AG09319 (cell line): ENCODE data around the gene METRN.

ENCODE experiments used
- DNase-seq: peaks from one replicate; pipeline ENCODE4 v3.0.0-alpha.2; 2010; ENCODE audit warnings: low read depth; ENCODE audit errors: extremely low read depth
- TF ChIP-seq, protein P1 (sequence below): IDR thresholded peaks from 2 replicates; pipeline ENCODE4 v1.5.1; 2011; ENCODE audit warnings: low read depth, mild to moderate bottlenecking, inconsistent platforms, low read length, moderate library complexity

METRN gene

DNA sequence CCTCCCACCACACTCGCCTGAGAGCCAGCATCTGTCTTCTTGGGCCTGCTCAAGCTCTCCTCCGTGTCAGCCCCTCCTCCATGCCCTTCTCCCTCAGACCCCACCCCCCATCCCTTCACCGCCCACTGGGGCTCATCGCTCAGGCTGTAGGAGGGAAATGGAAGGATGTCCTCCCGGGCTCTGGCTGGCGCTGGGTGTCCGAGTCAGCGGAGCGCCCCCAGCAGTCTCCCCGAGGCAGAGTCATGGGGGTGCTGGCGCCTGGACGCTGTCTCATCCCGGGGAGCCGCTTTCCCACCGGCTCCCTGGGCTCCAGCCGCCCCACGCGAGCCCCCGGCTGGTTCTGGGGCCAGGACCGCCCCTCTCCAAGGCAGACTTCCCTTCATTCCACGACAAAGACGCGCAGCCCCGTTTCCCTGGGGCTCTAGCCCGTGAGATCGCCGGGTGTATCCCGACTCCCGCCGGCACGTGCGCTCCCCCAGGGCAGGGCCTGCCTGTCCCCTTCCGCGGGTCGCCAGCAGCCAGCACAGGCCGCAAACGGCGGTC lies 5.6 kb downstream of the METRN start:
- TF ChIP-seq, protein P1, sequence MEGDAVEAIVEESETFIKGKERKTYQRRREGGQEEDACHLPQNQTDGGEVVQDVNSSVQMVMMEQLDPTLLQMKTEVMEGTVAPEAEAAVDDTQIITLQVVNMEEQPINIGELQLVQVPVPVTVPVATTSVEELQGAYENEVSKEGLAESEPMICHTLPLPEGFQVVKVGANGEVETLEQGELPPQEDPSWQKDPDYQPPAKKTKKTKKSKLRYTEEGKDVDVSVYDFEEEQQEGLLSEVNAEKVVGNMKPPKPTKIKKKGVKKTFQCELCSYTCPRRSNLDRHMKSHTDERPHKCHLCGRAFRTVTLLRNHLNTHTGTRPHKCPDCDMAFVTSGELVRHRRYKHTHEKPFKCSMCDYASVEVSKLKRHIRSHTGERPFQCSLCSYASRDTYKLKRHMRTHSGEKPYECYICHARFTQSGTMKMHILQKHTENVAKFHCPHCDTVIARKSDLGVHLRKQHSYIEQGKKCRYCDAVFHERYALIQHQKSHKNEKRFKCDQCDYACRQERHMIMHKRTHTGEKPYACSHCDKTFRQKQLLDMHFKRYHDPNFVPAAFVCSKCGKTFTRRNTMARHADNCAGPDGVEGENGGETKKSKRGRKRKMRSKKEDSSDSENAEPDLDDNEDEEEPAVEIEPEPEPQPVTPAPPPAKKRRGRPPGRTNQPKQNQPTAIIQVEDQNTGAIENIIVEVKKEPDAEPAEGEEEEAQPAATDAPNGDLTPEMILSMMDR, result peak; percentile 21
- DNase-seq, result no peak

DNA sequence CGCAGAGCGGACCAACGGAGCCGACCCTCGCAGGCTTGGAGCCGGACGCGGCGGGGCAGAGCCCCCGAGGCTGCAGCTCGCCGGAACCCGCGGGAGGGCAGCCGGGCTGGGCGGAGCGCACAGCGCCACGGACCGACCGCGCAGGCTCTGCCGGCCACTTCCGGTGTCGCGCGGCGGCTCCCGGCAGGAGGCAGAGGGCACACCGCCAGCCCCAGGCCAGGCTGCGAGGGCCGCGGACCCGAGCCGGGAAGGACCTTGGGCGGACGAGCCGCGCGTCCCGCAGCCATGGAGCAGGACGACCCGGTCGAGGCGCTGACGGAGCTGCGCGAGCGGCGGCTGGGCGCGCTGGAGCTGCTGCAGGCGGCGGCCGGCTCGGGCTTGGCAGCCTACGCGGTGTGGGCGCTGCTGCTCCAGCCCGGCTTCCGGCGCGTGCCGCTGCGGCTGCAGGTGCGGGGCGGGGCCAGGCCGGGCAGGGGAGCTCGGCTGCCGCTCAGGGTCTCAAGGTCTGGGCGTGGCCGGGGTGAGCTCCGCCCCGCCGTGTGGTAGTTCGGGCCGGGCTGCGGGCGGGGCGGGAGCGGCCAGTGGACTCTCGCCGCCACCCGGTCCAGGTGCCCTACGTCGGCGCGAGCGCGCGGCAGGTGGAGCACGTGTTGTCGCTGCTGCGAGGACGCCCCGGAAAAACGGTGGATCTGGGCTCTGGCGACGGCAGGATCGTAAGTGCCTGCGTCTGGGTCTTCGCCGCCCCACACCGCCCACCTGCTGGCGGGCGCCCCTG lies 6.3 kb downstream of the METRN start, which contains the start of gene ANTKMT:
Gene ANTKMT (plus strand): TSS at position 157 of the 775 bp plus-strand sequence. CDS start 129 bp downstream, at position 286.
- TF ChIP-seq, protein P1, result no peak
- DNase-seq, result no peak

DNA sequence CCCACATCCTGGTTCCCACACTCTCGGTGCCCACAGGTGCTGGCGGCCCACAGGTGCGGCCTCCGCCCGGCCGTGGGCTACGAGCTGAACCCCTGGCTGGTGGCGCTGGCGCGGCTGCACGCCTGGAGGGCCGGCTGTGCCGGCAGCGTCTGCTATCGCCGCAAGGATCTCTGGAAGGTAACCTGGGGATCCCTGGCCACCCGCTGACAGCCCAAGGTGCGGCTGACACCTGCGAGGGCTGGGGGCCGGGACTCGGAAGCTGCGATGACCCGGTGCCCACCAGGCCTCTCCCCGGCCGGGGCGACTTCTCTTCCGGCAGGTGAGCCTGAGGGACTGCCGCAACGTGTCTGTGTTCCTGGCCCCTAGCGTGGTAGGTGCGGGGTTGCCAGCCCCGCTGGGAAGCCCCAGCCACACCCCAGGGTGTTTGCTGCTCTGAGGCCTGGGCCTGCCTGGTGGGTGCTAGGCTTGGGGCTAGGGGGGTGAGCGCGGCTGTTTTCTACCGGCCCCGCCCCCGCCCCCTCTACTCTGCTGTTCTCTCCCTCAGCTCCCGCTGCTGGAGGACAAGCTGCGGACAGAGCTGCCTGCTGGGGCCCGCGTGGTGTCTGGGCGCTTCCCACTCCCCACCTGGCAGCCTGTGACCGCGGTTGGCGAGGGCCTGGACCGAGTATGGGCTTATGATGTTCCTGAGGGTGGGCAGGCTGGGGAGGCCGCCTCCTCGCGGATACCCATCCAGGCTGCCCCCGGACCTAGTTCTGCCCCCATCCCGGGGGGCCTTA lies 7.0 kb downstream of the METRN start:
- TF ChIP-seq, protein P1, result no peak
- DNase-seq, result no peak

DNA sequence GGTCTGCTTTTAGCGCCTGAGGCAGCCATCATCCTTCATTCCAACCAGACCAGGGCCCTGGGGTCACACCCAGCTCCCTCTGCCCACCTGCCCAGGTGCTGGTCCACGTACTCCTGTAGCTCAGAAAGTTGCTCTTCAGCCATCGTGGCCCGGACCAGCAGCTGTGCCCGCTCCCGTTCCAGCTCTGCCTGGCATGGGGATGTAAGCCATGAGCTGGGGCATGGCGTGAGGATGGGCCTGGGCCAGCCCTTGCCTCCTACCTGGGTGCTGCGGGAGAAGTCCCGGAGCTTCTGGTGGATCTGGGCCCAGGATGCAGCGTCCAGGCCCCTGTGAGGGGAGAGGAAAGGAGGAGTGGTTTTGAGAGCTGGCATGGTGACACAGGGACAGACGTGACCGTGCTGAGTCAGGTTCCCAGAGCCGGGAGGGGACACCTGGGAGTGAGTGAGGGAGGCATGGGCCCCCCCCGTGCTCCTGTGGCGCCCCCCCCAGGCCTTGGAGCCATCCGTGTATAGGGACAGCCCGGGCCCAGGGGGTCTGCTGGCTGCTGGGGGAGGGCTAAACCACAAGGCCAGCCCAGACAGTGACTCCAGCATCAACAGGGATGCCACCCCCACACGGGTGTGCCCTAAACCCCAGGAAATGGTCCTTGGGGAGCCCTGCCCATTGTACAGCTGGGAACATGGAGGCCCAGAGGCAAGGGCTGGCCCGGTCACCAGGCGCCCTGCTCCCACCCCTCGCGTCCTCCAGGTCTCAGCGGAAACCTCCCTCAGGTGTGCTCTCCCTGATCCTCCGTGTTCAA lies 8.1 kb downstream of the METRN start:
- TF ChIP-seq, protein P1, result no peak
- DNase-seq, result no peak

DNA sequence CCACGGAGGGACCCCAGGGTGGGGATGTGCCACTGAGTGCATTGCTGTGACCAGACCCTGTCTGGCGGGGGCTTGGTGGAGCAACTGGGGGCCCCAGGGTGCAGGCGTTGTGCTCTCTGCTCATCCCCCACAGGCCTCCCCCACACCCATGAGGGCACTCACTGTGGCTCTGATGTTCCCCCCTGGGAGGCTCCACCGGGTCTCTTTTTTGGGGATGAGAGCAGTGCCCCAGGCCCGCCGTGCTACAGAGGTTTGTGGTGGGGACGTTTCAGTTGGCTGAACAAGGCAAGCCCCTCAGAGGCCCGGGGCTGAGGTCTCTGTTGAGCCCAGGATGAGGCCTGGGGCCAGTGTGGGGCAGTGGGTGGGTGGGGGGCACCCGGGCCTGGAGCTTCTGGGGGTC lies 8.8 kb downstream of the METRN start:
- TF ChIP-seq, protein P1, result no peak
- no peak for DNase-seq

DNA sequence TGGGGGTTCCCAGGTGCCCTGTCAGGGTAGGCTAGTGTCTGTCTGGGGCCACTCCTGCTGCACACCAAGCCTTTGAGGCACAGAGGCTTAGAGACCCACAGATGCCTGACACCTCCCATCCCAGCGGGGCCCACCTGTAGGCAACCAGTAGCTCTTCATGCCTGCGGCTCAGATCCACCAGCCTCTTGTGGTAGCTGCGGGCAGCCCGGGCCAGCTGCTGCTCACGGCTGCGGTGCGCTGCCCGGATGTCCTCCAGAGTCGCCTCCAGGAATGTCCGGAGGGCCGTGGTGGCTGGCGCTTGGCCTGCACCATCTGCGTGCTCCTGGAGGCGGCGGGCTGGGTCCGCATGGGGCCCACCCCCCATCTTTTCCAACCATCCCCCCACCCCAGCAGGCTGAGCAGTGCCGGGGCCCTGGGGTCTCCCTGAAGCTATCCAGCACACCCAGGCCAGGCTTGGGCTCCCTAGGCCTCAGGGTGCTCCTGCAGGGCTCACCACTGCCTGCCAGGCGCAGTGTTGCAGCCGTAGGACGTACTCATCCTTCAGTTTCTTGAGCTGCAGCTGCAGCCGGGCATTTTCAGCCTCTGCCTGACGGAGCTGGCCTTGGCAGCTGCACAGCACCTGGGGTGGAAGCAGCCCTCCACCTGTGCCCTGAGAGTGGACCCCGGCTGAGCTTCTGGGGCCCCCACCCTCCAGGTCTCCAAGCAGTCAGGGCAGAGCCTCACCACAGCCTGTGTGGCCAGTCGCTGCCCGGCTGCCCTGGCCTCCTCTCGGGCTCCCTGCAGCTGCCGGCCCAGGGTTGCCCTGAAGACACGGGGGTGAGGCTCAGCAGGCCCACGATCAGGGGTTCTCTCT lies 9.5 kb downstream of the METRN start:
- TF ChIP-seq, protein P1, result no peak
- no peak for DNase-seq
